HG03439 (cell line): Measurements from ENCODE around the gene PYGB.

Source experiments
- ATAC-seq: cut with Tn5 transposase; IDR thresholded peaks from one replicate; pipeline ENCODE4 v1.9.1; 2021; ENCODE audit warnings: mild to moderate bottlenecking, moderate library complexity; ENCODE audit not compliant: unreplicated experiment

The PYGB gene

GRCh38 chr20:25280574-25281535 lies 33.0 kb downstream of the PYGB start:
- ATAC-seq = no peak

GRCh38 chr20:25281541-25281991 lies 33.7 kb downstream of the PYGB start:
- peak; percentile 73 for ATAC-seq

DNA sequence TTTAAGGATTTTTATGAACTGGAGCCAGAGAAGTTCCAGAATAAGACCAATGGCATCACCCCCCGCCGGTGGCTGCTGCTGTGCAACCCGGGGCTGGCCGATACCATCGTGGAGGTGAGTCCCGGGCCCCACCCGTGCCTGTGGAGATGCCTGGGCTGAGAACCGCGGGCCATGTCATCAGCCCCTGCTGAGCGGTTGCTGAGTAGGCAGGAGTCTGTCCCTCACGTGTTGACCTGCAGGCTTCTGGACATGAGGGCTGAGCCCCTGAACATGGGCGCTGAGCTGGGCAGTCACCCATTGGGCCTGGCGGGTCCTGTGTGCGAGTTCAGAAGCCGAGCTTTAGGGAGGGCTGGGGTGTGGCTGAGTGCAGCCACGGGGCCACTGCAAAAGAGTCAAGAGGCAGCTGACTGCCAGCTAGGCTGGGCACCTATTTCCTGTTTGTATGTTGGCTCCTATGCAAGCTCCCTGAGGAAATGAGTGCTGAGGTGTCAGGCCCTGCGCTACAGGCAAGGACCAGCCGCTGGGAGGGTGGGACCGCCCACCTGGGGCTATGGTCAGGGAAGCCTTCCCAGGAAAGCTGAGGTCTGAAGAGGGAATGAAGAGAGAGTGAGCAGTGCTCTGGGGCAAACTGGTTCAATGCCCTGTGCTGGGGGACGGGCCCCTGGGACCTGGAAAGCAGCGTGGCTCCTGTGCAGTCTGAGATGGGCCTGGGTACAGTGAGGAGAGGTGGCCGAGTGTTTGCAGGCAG lies 34.3 kb downstream of the PYGB start:
- ATAC-seq = no peak

GRCh38 chr20:25282796-25283195 lies 34.9 kb downstream of the PYGB start:
- no peak for ATAC-seq

DNA sequence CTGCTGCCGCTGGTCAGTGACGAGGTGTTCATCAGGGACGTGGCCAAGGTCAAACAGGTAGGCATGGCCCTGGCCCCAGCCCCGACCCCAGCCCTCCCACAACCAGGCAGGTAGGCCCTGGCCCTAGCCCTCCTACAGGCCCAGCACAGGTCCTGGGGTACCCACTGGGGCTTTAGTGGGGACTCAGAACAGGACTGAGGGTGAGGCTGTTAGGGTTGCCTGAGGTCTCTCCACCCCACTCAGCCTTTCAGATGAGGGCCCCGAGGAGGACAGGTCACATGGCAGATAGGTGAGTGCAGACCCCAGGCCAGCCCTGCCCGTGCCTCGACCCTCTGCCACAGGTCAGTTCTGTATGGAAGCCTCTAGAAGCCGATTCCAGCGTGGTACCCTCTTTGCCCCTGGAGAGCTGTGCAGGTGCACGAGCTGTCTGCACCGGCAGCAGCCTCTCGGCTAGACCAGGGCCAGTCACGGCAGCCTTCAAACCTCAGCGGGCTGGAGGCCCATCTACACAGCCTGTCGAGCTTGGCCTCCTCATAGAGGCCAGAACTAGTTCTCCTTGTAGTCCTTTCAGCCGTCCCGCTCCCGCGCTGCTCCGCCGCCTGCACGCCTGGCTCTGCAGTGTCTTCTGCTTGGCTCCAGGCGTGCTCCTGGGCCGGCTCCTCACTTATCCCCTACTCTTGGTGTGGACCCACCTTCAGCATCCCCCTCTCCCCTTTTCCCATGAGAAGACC lies 35.5 kb downstream of the PYGB start:
- ATAC-seq = no peak

- ATAC-seq = no peak
Observed at GRCh38 chr20:25284131-25284601, 36.3 kb downstream of the PYGB start.

DNA sequence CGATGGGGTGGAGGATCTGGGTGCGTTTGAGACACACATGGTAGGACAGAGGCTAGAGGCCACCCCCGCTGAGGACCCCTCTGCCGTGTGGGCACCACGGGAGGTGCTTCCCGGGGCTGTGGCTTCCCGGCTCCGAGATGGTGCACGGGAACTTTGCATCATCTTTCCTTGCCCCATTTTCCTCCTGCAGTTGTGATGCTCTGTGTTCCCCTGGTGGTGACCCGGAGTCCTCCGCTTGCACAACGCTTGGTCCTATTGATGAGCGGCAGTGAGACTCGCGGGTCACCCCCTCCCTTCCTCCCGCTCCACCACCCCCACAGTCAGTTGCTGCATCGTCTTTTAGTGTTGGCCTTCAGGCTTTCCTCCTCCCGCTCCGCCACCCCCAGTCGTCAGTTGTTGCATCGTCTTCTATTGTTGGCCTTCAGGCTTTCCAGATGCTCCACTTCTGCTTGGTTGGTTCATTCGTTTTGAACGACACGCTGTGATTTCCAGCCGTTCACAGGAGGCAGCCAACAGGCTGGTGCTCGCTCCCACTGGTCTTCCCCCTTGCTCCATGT lies 37.3 kb downstream of the PYGB start:
- no peak for ATAC-seq

DNA sequence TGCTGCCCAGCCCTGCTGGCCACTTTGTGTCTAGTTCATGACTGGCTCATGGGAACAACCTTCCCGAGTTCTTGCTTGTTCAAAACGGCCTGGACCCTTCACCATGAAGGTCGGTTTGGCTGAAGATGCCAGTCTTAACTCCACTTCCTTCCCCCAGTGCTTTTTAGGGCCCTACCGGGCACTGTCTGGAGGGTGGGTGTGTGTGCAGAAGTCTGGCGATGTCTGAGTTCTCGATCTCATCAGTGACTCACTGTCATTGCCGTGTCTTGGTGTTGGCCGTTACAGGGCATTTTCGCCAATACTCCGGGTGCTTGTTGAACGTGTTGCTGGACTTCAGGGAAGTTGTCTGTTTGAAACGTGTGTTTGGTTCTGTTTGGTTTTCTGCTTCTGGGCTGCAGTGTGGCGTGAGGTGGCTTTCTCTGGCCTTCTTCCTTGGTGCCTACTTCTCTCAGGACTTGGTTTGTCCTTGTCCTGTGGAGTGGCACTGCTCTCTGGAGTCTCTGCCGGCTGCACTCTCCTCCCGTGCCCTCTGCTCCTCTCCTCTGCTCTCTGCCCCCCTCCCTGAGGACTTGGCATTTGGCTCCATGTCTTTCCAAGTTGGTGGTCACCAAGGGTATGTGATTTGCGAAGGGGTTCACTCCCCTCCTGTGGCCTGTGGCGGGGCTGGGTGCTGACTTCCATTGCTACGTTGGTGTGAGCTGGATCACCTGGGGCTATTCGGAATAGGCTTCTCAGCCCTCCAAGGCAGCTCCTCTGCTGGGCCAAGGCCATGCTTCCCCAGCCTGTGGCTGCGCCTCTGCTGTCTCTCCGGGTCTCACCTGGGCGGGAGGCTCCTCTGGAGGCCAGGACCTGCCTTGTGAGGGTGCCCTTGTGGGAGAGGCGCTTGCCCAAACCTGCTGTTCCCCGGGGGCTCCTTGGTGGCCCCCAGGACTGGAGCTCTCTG lies 38.2 kb downstream of the PYGB start:
- no peak for ATAC-seq

DNA sequence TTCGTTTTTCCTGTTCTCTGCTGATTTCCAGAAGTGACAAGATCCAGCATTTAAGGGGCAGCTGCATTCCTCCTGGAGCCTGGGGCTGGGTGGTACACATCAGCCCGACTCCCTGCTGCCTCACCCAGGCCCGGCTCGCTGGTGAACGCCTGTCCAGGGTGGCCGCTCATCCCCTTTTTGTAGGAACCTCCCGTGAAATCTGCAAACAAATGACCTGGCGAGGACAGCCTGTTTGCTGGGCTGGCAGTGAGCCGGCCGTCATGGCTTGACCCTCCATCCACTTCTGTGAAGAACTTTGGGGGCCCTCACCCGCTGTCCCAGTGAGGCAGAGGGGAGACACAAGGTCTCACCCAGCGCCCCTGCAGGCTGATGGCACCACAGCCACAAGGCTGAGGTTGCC lies 39.0 kb downstream of the PYGB start:
- ATAC-seq = no peak

- no peak for ATAC-seq
Observed at GRCh38 chr20:25287631-25288290, 39.9 kb downstream of the PYGB start.

- ATAC-seq = peak; percentile 87
Observed at GRCh38 chr20:25288291-25289181, 40.7 kb downstream of the PYGB start.

- no peak for ATAC-seq
Observed at GRCh38 chr20:25289886-25290597, 42.2 kb downstream of the PYGB start.

DNA sequence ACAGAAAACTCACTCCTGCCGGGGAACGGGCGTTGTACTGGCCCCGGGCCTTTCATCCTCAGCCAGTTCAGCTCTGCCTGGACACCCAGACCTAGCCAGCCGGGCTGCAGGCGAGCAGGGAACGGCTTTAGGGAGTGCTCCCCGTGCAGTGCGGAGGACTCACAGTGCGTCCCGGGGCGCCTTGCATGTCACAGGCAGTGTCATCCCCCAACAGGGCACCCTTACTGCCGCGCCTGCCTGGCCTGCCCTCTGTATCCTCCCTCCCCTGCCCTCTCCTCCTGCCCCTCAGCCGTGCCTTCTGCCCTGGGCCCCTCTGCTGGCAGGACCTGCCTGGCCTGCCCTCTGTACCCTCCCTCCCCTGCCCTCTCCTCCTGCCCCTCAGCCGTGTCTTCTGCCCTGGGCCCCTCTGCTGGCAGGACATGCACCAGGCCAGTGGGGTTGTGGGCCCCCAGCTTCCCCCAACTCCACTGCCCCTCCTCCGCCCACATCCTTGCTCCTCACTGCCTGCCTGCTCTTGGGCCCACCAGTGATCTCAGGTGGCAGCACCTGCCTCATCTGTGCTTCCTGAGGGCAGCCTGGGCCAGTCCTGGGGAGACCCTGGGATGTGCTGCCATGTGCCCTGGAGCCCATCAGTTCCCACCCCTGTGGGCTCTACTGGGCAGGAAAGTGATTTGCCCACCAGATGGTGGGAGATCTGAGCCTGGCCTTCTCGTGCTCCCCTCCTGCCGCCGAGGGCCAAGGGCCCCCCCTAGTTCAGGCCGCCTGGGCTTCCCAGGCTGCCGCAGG lies 43.0 kb downstream of the PYGB start:
- ATAC-seq = no peak

GRCh38 chr20:25291432-25292133 lies 43.7 kb downstream of the PYGB start:
- no peak for ATAC-seq

- no peak for ATAC-seq
Observed at GRCh38 chr20:25292176-25292891, 44.4 kb downstream of the PYGB start.
